Body of pancreas (tissue), 4 donors: ENCODE measurements around the gene CFAP46.

Experiments used
- CTCF ChIP-seq, 7 experiments: fragments of 450-650 bp in 4 of 7; fragments of 200-600 bp in 3 of 7; sonication (generic) in 3 of 7; IDR thresholded peaks; one replicate each; pipeline ENCODE4 v1.5.1; 2016 to 2019; ENCODE audit warnings: antibody characterized with exemption in 7 of 7
- POLR2A ChIP-seq, 3 donors: fragments of 450-650 bp; IDR thresholded peaks; one replicate each; pipeline ENCODE4 v1.6.1; 2016; ENCODE audit warnings: antibody characterized with exemption in 3 of 3, mild to moderate bottlenecking in 2 of 3

- TF ChIP-seq CTCF (IDR thresholded peaks at IDR 0.05), result no peak
- TF ChIP-seq POLR2A (IDR thresholded peaks at IDR 0.05), result no peak
Observed at GRCh38 chr10:132849546-132850031, 92.8 kb downstream of the CFAP46 start.
